ENCODE measurements around the gene C1orf52.

GRCh38 chr1:85245456-85245855 is 14.0 kb downstream of the C1orf52 start:
- TF ChIP-seq CTCF (IDR thresholded peaks at IDR 0.05) (no peak), MAZ (IDR thresholded peaks at IDR 0.05; ENCODE audit: borderline replicate concordance, low read depth, low read length) (no peak), MAFK (IDR thresholded peaks at IDR 0.05; ENCODE audit: partially characterized antibody) (no peak)

Measured in A549 (cell line).